Liver (tissue), 3 donors: ENCODE measurements around the gene MBNL2.

ENCODE experiments used
- GABPA ChIP-seq, 2 donors: IDR thresholded peaks in 1 of 2; conservative IDR thresholded peaks in 1 of 2; 2 replicates each; pipeline ENCODE4 v1.6.1; 2016; ENCODE audit warnings: antibody characterized with exemption in 2 of 2, mild to moderate bottlenecking in 1 of 2, moderate library complexity in 1 of 2
- JUND ChIP-seq, 2 donors: IDR thresholded peaks; 2 replicates each; pipeline ENCODE4 v1.6.1; 2016; ENCODE audit warnings: antibody characterized with exemption in 2 of 2
- NR2F2 ChIP-seq: IDR thresholded peaks from 2 replicates; pipeline ENCODE4 v1.6.1; 2016; ENCODE audit warnings: antibody characterized with exemption
- RAD21 ChIP-seq, 2 donors: IDR thresholded peaks; 2 replicates each; pipeline ENCODE4 v1.6.1; 2016; ENCODE audit warnings: antibody characterized with exemption in 2 of 2, mild to moderate bottlenecking in 2 of 2
- TAF1 ChIP-seq: conservative IDR thresholded peaks from 2 replicates; pipeline ENCODE4 v1.6.1; 2016; ENCODE audit warnings: antibody characterized with exemption, mild to moderate bottlenecking
- YY1 ChIP-seq: IDR thresholded peaks from 2 replicates; pipeline ENCODE4 v1.6.1; 2016; ENCODE audit warnings: antibody characterized with exemption, mild to moderate bottlenecking
- TF ChIP-seq, protein P1 (sequence below): fragments of 150-350 bp; IDR thresholded peaks from 2 replicates; pipeline ENCODE4 v1.5.1; 2017; ENCODE audit warnings: improper control_type of control experiment, low read depth, low read length; ENCODE audit not compliant: missing input control
- TF ChIP-seq, protein P2 (sequence below): IDR thresholded peaks from 2 replicates; pipeline ENCODE4 v1.6.1; 2016; ENCODE audit warnings: antibody characterized with exemption
- TF ChIP-seq, protein P3 (sequence below): IDR thresholded peaks from 2 replicates; pipeline ENCODE4 v1.6.1; 2016; ENCODE audit warnings: antibody characterized with exemption
- donor health status: healthy.
- donor health status: healthy.

DNA sequence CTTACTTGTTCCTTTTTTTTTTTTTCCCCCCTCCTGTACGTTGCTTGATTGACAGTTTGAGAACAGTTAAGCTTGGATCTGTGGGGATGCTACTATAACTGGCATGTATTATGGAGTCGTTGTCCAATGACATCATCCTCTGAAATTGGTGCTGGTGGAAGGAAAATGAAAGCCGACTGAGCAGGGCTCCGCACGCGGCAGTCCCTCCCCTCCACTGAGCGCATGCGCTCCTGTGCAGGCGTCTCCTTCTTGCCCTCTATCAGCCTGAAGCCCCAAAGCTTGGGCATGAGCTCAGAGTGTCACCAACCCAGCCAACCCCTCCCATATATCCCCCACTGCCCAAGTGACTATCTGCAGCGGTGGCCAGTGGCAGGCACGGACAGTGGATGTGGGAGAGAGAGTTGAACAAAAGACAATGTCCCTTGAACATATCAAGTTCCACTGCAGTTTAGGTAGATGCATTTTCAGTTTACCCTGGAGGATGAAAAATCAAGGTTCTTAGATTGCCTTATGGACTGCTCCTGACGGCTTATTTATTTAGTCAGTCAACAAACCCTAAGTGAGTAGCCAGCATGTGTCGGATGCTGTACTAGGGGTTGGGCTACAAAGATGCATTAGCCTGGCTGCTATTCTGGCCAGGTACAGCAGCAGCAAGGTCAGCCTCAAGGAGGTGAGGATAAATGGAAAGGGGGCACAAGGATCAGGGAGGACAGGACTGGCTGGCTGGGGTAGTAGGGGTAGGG, 20.8 kb downstream of the MBNL2 start:
- TF ChIP-seq JUND (IDR thresholded peaks at IDR 0.05) (no peak), TAF1 (no peak), RAD21 (IDR thresholded peaks at IDR 0.05) (no peak), YY1 (no peak), GABPA (IDR thresholded peaks at IDR 0.05 in 1 of 2, conservative IDR thresholded peaks at IDR 0.05 in 1 of 2) (no peak), NR2F2 (no peak)
- TF ChIP-seq, protein P1, sequence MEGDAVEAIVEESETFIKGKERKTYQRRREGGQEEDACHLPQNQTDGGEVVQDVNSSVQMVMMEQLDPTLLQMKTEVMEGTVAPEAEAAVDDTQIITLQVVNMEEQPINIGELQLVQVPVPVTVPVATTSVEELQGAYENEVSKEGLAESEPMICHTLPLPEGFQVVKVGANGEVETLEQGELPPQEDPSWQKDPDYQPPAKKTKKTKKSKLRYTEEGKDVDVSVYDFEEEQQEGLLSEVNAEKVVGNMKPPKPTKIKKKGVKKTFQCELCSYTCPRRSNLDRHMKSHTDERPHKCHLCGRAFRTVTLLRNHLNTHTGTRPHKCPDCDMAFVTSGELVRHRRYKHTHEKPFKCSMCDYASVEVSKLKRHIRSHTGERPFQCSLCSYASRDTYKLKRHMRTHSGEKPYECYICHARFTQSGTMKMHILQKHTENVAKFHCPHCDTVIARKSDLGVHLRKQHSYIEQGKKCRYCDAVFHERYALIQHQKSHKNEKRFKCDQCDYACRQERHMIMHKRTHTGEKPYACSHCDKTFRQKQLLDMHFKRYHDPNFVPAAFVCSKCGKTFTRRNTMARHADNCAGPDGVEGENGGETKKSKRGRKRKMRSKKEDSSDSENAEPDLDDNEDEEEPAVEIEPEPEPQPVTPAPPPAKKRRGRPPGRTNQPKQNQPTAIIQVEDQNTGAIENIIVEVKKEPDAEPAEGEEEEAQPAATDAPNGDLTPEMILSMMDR: no peak
- TF ChIP-seq, protein P2, sequence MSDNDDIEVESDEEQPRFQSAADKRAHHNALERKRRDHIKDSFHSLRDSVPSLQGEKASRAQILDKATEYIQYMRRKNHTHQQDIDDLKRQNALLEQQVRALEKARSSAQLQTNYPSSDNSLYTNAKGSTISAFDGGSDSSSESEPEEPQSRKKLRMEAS: no peak
- TF ChIP-seq, protein P3, sequence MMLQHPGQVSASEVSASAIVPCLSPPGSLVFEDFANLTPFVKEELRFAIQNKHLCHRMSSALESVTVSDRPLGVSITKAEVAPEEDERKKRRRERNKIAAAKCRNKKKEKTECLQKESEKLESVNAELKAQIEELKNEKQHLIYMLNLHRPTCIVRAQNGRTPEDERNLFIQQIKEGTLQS: no peak
